Fibroblast of lung (primary cell): Measurements from ENCODE around the gene PRKCA. TPM values are rescaled to one million over a fixed set of nuclear protein-coding genes. Genes with fewer than 3 reads are reported as not detected.

Source experiments
- DNase-seq, 2 donors: peaks; one replicate each; pipeline versions ENCODE4 v3.0.0 to v3.0.0-alpha.2; 2010; ENCODE audit warnings: low read depth in 2 of 2
- H2AFZ ChIP-seq: 2 replicates; pipeline ENCODE4 v1.5.1; 2012; ENCODE audit warnings: low read length, control low read depth, inconsistent platforms
- H3K27ac ChIP-seq: 2 replicates; pipeline ENCODE4 v1.5.1; 2011; ENCODE audit warnings: low read length, control low read depth; ENCODE audit not compliant: insufficient read depth
- H3K27me3 ChIP-seq: 2 replicates; pipeline ENCODE4 v1.5.1; 2011; ENCODE audit warnings: mild to moderate bottlenecking, low read length; ENCODE audit not compliant: control insufficient read depth, insufficient read depth
- H3K36me3 ChIP-seq: 2 replicates; pipeline ENCODE4 v1.5.1; 2011; ENCODE audit warnings: low read length; ENCODE audit not compliant: control insufficient read depth, insufficient read depth
- H3K4me1 ChIP-seq: 2 replicates; pipeline ENCODE4 v1.5.1; 2011; ENCODE audit warnings: low read length; ENCODE audit not compliant: control insufficient read depth, insufficient read depth; ENCODE audit errors: extremely low read depth
- H3K4me2 ChIP-seq: 2 replicates; pipeline ENCODE4 v1.5.1; 2011; ENCODE audit warnings: low read length, control low read depth; ENCODE audit not compliant: insufficient read depth; ENCODE audit errors: extremely low read depth
- H3K4me3 ChIP-seq, 4 experiments: fragments of 200-600 bp in 1 of 4; sonication (generic) in 1 of 4; replicated peaks in 1 of 4; 2 replicates each; pipeline ENCODE4 v1.5.1; 2011 to 2016; ENCODE audit warnings: low read length in 4 of 4, low read depth in 3 of 4, mild to moderate bottlenecking in 3 of 4, control low read depth in 2 of 4, inconsistent platforms in 1 of 4, mixed read lengths in 1 of 4; ENCODE audit not compliant: insufficient read depth in 1 of 4; ENCODE audit errors: control extremely low read depth in 1 of 4
- H3K79me2 ChIP-seq: 2 replicates; pipeline ENCODE4 v1.5.1; 2012; ENCODE audit warnings: mild to moderate bottlenecking, low read length, inconsistent platforms; ENCODE audit not compliant: control insufficient read depth, insufficient read depth
- H3K9ac ChIP-seq: 2 replicates; pipeline ENCODE4 v1.5.1; 2011; ENCODE audit warnings: mild to moderate bottlenecking, low read length, control low read depth; ENCODE audit not compliant: insufficient read depth
- H3K9me3 ChIP-seq: 2 replicates; pipeline ENCODE4 v1.5.1; 2012; ENCODE audit warnings: low read depth, low read length; ENCODE audit not compliant: control insufficient read depth, insufficient read depth
- H4K20me1 ChIP-seq: 2 replicates; pipeline ENCODE4 v1.5.1; 2011; ENCODE audit warnings: low read length; ENCODE audit not compliant: control insufficient read depth, insufficient read depth; ENCODE audit errors: extremely low read depth
- CTCF ChIP-seq, 2 donors: IDR thresholded peaks in 1 of 2; conservative IDR thresholded peaks in 1 of 2; 1 replicate in 1 of 2; 2 replicates in 1 of 2; pipeline ENCODE4 v1.5.1; 2011 to 2012; ENCODE audit warnings: low read length in 2 of 2, control low read depth in 1 of 2, inconsistent platforms in 1 of 2, low read depth in 1 of 2, mild to moderate bottlenecking in 1 of 2
- EZH2 ChIP-seq: IDR thresholded peaks from 2 replicates; pipeline ENCODE4 v1.5.1; 2012; ENCODE audit warnings: low read length, control low read depth, mild to moderate bottlenecking; ENCODE audit errors: missing control alignments
- polyA plus RNA-seq, 2 donors: library from polyadenylated mRNA; depleted of rRNA in 1 of 2; stranded (reverse) in 1 of 2; unstranded in 1 of 2; fragments of >200 nt; gene quantifications; 2 replicates each; pipeline ENCODE4 v1.2.1, GENCODE V29; 2011 to 2012; ENCODE audit warnings: missing spikeins in 1 of 2
- total RNA-seq: library from RNA; depleted of rRNA; stranded (reverse); fragments of >200 nt; gene quantifications from 2 replicates; pipeline ENCODE4 v1.2.1, GENCODE V29; 2014

The PRKCA gene
- total and polyA plus RNA-seq, 2 donors (not counting 1 experiment from before 2014, with no cell fraction given), result 34.0 to 74.2 TPM

DNA sequence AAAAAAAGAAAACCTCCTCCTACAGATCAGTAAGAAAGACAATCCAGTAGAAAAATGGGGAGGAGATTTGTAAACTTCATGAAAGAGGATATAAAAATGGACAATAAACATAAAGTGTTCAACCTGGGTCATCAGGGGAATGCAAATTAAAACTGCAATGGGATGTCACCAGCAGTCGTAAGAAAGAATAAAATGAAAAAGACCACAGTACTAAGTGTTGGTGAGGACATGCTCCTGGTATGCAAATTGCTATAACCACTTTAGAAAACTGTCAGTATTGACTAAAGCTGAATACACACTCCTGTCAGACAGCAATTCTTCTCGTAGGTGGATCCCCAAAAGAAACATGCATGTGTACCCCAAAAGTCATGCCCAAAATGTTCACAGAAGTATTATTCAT, 267.2 kb downstream of the PRKCA start:
- TF ChIP-seq EZH2 (no peak), CTCF (conservative IDR thresholded peaks at IDR 0.05 in 1 of 2, IDR thresholded peaks at IDR 0.05 in 1 of 2; ENCODE audit: low read depth in 1 of 2, low read length in 2 of 2) (no peak)
- H2AFZ ChIP-seq, result no peak overlapping the region
- no peak overlapping the region for H3K27ac ChIP-seq
- DNase-seq, result no peak
- H3K27me3 ChIP-seq, result no peaks in the 10 kb centered on the region
- H3K4me3 ChIP-seq, result no peak overlapping the region
- H3K4me1 ChIP-seq, result peaks cover 9% of the 10 kb centered on the region
- peaks cover 5% of the 10 kb centered on the region for H3K79me2 ChIP-seq
- H4K20me1 ChIP-seq, result no peaks in the 10 kb centered on the region
- no peak overlapping the region for H3K9ac ChIP-seq
- no peak overlapping the region for H3K4me2 ChIP-seq
- no peaks in the 10 kb centered on the region for H3K9me3 ChIP-seq
- no peaks in the 10 kb centered on the region for H3K36me3 ChIP-seq

- Histone ChIP-seq H3K4me1 (peaks cover 5% of the 10 kb centered on the region), H3K27ac (no peak overlapping the region), H2AFZ (no peak overlapping the region), H3K79me2 (peaks cover 5% of the 10 kb centered on the region), H3K9ac (no peak overlapping the region), H3K4me3 (no peak overlapping the region), H3K36me3 (no peaks in the 10 kb centered on the region), H3K4me2 (no peak overlapping the region), H3K9me3 (no peaks in the 10 kb centered on the region), H3K27me3 (no peaks in the 10 kb centered on the region), H4K20me1 (no peaks in the 10 kb centered on the region)
- no peak for TF ChIP-seq CTCF (conservative IDR thresholded peaks at IDR 0.05 in 1 of 2, IDR thresholded peaks at IDR 0.05 in 1 of 2; ENCODE audit: low read depth in 1 of 2, low read length in 2 of 2)
- TF ChIP-seq EZH2, result no peak
- no peak for DNase-seq
Measured at GRCh38 chr17:66570447-66571195, 268.2 kb downstream of the PRKCA start.

DNA sequence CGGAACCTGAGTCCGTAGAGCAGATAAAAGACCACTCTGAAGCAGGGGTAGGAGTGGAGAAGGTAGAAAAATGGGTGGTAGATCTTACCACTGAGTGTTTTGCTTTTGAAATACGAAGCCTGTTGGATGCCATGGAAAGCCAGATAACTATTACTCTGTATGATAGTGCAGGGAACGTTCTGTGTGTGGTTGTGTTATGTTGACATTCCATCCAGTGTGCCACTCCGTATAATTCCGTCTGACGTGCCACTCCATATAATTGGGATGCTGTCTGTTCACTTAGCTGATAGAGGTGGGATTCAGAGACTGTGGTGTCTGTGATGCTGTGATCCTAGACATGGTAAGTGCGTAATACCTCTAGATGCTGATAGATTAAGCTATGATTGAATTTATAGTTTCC, 269.3 kb downstream of the PRKCA start:
- Histone ChIP-seq H3K9me3 (no peaks in the 10 kb centered on the region), H3K27me3 (no peaks in the 10 kb centered on the region), H2AFZ (no peak overlapping the region), H3K36me3 (no peaks in the 10 kb centered on the region), H3K79me2 (peaks cover 1% of the 10 kb centered on the region), H3K4me2 (no peak overlapping the region), H3K4me1 (peaks cover 5% of the 10 kb centered on the region), H4K20me1 (no peaks in the 10 kb centered on the region), H3K9ac (no peak overlapping the region), H3K4me3 (no peak overlapping the region), H3K27ac (no peak overlapping the region)
- DNase-seq, result no peak
- no peak for TF ChIP-seq EZH2
- TF ChIP-seq CTCF (conservative IDR thresholded peaks at IDR 0.05 in 1 of 2, IDR thresholded peaks at IDR 0.05 in 1 of 2; ENCODE audit: low read depth in 1 of 2, low read length in 2 of 2), result no peak
